ENCODE measurements around the gene AMBRA1.

Gene AMBRA1

DNA sequence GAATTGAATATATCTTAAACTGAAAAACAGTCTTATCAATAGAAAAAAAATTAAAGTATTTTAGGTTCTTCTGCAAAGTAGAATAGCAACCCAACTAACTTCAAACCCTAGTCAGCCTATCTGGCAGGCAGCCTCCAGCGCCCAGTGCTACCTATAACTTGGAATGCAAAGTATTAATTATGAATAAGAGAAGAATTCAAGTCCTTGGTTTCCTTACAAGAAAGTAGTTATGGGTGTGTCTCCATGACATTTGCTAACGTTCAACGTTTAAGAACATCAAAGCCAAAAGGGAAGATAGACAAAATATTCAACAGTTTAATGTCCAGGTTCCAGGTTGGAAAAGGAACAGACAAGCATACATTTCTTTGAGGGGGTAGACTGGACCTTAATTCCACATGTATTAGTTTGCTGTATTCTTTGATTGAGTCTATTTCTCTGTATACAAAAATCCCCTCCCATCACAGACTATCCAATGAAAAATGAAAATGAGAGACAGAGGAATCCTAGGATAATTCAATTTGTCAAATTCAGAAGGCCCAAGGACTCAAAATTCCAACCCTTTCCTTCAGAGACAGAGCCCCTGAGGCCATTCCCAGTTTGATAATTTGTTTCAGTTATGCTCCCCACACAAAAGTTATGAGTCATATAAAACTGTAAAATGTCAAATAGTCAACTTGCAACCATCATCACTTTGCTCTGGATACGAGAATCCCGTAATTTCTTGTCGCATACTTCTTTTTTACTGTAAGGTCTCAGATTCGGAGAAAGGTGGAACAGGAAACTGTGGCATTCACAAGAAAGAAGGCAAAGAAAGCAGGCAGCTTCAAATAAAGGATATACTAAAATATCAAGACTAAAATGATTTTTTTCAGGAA is 118.5 kb downstream of the AMBRA1 start:
- no peak for DNase-seq (ENCODE audit: low spot score)

DNA sequence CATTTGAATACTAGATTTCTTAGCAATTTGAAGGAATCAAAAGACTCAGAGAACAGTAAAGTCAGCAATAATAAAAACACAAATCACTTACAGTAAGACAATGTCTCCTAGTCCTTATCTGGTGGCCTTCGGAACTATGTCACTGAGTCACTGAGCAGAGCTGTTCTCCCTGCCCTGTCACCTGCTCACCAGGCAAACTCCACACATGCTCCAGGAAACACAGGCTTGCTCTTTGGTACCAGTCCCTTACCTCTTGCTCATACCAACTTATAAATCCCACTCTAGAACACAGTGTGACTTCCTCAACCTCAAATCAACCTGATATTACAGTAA is 121.2 kb downstream of the AMBRA1 start:
- DNase-seq (ENCODE audit: low spot score): no peak

DNA sequence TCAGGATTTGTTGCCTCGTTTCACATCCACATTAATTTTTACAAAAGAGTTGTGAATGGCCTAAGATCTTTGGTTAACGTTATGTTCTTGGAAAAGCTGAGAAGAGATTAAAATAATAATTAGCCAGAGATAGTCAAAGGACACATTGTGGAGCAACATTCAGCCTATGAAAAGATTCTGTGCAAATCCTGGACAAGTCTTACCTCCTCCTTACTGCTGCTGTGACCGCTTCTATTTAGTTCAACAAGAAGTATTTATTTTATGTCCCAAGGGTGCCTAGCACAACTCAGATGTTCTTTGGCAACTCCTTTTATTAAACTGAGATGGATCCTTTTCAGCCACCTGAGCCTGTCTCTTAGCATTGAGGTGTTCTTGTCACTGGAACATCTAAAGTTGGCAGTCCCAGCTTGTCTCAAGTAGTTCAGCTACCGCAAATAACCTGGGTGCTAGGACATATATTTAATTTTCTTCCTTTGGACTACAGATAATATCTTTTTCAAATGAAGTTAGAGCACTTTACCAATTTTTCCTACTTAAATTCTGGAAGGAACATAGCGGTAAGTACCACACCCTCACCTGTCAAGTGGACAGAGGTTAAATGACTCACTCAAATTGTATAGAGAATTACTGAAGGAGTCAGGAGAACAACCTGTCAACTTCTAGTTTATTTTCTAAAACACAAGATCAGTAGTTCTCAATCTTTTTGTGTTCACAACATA is 121.7 kb downstream of the AMBRA1 start:
- no peak for DNase-seq (ENCODE audit: low spot score)

DNA sequence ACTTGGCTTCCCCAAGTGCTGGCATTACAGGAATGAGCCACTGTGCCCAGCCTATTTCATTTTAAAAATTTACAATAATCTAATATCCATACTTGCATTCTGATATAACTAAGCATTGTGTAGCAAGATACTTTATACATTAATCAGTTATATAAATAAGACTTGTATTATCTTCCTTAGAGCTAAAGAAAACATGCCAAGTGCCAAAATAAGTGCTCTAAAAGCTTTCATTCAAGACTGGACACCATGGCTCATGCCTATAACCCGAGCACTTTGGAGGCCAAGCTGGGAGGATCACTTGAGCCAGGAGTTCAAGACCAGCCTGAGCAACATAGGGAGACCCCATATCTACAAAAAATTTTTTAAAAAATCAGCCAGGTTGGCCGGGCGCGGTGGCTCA is 123.9 kb downstream of the AMBRA1 start:
- no peak for DNase-seq (ENCODE audit: low spot score)

DNA sequence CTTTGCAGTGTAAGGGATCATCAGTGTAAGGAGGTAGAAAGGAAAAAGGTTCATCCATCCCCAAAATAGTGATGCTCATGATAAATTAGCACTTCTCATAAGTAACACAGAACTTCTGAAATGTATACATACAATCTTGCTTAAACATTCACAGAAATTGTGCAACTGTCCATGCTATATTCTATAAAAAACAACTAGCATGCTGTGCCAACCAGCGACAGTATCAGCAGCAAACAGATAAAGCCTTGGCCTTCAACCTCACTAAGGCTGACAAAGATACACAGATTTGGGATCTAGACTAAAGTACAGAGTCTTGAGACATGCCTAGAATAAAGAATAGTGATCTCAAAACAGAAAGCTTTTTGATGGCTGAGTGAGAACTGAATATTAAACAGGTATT is 128.1 kb downstream of the AMBRA1 start:
- DNase-seq (ENCODE audit: low spot score): no peak

DNA sequence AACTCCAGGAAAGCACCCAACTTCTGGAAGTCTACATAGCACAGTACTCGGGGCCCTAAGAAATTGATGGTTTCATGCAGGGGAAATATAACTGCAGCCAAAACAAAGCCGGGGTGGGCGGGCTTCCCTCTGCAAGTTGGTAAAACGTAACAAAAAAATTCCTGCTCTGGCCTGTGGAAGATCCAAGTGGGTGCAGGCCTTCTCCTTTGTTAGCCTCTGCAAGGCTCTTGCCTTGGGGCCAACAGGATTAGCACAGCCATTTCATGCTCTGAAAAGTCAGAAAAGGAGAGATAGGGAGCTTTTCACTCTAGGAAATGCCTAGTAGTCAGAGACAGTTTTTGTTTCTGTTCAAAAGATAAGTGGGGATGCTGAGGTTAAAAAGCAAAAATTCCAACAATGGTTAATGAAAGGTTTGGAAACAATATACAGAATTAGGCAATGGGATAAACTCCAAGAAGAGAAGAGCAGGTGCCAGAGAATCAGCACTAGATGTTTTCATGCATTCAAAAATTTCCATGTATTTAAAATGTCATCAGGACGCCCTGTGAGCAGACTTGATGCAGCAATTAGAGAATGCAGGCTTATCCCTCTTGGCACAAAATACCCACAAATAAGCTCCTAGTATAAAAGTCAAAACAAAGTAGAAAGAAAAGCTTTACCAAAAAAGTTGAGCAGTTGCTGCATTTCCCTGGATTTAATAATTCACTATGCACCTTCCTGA is 130.0 kb downstream of the AMBRA1 start:
- DNase-seq (ENCODE audit: low spot score): peak; percentile 39

DNA sequence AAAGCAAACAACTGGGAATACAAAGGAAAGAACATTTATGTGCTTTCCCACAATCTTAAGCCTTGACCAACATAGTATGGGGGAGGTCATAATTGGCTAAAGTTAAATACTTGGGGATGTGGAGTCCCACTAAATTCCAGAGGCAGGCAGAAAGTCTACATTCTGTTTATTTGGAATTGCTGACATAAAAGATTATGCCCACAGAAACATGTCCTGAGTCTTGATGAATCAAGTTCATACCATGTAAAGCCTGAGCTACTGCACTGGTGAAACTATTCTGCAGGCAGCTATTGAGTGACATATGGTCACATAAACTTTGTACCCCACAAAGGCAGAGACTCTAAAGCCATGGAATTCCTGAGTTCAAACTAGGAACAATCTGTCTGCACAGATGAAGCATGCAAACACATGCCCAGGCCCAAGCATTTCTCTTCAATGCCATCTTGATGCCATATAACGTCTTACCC is 132.3 kb downstream of the AMBRA1 start:
- DNase-seq (ENCODE audit: low spot score): no peak

DNA sequence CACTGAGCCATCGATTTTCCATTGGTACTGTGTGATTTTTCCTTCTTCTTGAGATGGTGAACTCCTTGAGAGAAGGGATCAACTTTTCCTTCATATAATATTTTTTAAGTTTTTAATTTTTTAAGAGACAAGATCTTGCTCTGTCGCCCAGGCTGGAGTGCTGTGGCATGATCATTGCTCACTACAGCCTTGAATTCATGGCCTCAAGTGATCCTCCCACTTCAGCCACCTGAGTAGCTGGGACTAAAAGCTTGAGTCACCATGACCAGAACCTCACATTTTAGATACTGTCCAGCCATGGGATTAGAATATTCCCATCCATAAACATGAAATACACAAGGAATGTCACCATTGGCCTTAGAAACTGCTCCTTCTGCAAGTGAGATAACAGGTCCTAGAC is 135.3 kb downstream of the AMBRA1 start:
- DNase-seq (ENCODE audit: low spot score): no peak

DNA sequence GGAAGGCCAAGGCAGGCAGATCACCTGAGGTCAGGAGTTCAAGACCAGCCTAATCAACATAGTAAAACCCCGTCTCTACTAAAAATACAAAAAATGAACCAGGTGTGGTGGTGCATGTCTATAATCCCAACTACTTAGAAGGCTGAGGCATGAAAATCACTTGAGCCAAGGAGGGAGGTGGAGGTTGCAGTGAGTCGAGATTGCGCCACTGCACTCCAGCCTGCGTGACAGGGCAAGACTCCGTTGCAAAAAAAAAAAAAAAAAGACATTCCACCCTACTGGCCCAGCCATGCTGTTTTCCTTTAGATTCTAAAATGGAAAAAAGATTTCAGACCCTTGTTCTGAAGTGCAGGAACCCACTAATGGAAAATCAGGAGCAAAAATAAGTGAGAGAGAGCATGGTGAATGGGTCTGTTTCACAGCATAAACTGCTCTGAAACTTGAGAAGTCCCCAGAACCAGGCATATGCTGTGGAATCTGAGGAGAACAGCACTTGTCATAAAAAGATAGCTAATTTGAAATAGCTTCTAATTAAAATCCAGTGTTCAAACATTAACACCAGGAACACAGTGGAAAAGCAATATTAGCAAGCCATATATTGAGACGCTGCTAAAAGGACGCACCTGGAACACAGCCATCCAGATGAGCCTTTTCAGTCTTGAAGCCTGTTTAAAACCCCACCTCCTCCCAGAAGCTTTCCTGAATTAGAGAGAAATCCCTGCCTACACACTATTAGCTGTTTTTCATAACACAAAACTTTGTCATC is 136.0 kb downstream of the AMBRA1 start:
- no peak for DNase-seq (ENCODE audit: low spot score)

DNA sequence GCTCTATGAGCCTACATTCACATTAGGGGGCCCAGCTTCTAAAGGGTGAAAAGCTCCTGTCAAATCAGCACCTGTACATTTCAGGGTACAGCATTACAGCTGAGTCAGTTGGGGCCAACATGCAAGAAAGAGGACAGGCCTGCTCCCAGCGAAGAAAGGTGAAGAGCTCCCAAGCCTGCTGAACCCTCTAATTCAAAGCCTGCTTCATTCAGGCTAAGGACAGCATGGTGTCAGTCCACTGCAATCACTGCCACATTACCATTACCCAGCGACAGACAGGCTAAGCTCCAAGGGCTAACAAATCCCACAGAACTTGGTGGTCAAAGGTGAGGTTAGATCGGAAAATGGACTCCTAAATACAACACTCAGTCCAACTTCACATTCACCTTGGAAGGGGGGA is 136.8 kb downstream of the AMBRA1 start:
- DNase-seq (ENCODE audit: low spot score): no peak

DNA sequence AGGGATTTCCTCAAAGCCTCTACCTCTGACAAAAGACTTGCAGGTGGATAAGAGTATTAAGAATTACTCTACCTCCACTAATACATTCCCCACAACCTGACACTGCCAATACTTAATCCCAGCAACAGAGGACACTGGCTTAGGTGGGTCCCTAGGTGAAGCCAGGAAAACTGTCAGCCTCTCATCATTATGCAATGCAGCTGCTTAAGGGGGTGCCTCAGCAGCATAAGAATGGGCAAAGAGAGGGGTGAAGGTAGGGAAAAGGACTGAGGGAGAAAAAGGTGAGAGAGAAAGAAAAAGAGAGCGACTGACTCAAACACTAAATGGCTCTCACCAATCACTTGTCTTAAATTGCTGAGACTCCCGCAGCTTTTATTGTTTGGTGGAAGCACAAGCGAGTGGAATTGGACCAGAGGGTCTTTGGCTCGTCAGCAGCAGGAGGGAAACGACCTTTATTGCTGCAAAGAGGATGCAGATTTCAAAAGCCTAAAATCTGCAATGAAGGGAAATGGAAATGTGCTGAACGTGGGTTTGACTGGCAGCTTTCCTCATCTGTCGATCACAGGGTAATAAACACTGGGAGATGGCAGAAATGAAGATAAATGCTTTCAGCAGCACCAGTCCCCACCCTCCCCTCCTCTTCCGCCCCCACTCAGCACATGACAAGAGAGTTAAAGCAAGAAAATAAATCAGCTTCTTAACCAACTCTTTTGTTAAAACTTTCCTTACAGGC is 137.4 kb downstream of the AMBRA1 start:
- no peak for DNase-seq (ENCODE audit: low spot score)

DNA sequence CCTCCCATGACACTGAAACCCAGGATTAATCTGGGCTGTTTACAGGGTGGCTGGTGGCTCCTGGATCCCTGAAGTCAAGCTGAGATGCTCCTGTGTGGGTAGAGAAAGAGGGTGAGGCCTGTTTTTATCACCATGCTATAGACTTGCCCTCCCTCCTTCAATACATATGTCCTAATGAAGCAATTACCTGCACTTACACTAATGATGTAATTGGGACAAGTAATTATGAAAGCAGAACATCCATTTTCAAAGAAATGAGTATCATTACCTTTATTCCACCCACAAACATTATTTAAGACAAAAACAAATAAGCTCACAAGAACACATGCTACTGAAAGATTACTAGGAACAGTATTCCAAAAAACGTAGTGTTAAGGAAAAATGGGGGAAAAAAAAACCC is 138.0 kb downstream of the AMBRA1 start:
- DNase-seq (ENCODE audit: low spot score): no peak

DNA sequence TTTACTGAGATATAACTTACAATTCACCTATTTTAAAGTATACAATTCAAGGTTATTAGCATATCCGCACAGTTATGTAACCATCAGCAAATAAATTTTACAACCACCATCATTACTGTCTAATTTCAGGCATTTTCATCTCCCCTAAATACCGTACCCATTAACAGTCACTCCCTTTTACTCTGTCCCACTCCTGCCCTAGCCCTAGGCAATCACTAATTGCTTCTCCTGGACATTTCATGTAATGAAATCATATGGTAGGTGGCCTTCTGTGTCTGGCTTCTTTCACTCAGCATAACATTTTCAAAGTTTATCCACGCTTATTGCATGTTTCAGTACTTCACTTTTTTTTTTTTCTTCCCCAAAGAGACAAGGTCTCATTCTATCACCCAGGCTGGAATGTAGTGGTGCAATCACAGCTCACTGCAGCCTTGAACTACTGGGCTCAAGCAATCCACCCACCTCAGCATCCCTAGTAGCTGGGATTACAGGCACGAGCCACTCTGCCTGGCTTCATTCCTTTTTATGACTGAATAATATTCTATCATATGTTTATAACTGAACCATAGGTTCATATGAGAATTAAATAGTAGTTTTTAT is 140.8 kb downstream of the AMBRA1 start:
- no peak for DNase-seq (ENCODE audit: low spot score)

DNA sequence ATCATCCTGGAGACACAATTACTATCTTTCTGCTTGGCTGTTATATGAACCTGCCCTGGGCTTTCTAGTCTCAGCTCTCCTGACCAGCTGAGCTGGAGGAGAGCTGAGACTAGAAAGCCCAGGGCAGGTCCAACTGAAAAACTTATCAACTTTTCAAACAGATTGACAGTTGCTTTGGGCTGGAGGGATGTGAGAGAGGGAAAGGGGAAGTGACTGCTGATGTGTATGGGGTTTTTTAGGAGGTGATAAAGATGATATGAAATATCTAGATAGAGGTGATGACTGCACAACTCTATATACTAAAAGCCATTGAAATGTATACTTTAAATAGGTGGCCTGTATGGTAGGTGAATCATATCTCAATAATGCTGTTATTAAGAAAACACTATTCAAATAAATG is 142.1 kb downstream of the AMBRA1 start:
- DNase-seq (ENCODE audit: low spot score): no peak

DNA sequence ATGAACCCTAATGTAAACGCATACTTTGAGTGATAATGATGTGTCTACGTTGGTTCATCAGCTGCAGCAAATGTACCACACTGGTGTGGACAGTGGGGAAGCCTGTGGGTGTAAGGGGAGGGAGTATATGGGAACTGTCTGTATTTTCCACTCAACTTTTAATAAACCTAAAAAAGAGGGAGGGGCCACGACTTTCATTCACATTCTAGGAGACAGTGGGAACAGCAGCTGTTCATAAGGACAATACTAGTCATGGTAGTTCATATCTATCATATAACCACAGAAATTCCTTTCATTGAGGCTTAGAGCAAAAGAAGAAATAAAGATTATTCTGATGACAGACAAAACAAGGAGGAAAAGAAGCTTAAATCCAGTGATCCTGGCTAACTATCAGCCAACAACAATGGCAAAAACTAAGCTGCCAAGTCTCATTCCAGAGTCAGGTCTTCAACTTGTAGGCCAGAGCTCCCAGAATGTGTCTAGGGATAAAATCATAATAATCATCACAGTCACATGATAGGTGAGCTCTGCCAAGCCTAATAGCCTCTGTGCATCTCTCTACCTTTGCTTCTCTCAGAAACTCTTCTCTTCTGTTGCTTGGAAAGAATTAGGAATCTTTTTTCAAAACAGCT is 142.9 kb downstream of the AMBRA1 start:
- no peak for DNase-seq (ENCODE audit: low spot score)

DNA sequence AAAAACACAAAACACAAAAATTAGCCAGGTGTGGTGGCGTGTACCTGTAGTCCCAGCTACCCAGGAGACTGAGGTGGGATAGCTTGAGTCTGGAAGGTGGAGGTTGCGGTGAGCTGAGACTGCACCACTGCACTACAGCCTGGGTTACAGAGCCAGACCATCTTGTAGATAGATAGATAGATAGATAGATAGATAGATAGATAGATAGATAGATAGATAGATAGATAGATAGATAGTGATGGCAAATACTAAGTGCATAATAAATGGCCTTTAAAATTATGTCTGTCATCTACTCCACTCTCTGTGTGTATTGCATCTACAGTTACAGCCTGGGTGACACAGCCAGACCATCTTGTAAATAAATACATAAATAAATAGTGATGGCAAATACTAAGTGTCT is 146.3 kb downstream of the AMBRA1 start:
- DNase-seq (ENCODE audit: low spot score): no peak

DNA sequence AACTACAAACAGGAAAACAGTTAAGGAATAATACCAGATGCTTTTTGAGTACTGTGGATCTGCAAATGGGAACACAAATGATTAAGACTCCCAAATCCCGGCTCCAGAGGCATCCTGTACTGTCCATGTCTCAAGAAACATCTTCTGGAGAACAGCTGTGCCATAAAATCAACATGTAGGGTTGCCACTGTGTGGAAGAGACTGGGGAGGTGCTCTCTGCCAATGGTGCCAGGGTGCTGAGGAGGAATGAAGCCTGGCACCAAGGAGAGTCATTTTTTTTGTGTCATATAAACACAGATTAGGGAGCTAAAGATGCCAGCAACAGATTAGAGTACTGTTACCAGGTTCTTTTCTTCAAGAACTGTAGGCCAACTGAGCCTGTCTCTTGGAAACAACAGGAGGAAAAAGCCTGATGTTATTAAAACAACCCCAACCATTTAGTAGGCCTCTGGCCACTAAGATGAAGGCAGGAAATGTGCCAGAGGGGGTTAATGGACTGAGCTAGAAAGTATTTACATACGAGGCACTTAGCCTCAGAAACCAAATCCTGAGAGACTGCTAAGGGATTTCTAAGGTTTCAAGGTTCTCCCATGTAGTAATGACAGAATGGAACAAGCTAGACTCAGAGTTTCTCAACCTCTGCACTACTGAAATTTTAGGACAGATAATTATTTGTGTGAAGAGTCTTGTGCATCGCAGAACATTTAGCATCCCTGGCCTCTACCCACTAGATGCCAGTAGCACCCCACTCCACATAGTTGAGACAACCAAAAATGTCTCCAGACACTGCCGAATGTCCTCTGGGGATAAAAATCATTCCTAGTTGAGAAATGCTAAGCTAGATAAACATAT is 147.7 kb downstream of the AMBRA1 start:
- DNase-seq (ENCODE audit: low spot score): no peak

DNA sequence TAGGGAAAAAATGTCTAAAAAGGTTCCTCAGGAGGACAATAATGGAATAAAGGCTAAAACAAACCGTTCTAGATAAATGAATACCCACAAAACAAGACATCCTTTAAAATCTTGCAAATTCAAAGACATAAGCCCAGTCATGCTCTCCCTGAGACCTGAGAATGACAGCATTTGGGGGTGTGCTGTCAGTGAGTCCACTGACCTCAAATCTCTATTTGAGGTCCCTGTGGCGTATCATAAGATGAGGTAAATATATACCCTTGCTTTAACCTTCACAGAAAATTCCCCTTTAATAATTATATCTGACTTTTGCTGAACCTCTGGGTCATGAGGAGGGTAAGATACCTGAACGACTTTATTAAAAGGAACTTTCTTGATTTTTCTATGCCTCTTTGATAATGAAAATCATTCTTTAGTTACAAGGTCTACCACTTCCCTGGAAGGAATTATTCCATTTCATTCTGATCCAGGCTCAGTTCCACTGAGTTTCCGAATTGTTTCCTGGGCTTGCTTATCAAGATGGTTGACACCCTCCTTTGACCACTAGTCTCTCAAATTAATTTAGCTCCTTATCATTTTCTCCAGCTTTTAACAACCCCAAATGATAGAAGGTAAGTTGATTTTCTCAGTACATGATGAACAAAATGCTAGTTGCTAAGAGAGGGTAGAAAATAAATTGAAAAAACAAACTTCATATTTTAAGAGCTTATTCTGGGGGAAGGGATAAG is 148.5 kb downstream of the AMBRA1 start:
- no peak for DNase-seq (ENCODE audit: low spot score)

DNA sequence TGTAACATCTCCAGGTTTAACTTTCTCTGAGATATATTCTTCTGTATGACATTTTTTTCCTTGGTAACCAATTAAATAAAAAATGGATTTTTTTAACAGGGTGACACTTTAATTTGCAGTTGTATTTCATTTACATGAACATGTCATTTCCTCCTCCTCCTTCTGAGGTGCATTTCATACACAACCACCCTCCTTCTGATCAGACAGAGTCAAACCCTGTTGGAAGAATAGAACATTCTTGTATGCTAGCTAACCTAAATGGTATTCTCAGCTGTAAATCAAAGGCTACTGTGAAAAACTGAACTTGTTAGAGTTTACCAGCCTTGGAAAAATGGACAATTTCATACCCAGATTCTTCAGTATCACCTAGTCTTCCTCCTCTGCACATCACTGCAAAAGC is 149.5 kb downstream of the AMBRA1 start:
- DNase-seq (ENCODE audit: low spot score): no peak

Data from cerebellar cortex (tissue), 1 donor.